ENCODE results near the gene B3GALNT2.
"Not testable (repeated sequence)": the region's sequence is repeated elsewhere in the genome, so short reads cannot be mapped to it uniquely, and the experiment has no call there.

B3GALNT2 gene

GRCh38 chr1:235503403-235504121 is 690 bp downstream of the B3GALNT2 start:
- no peak for DNase-seq

- no peak for DNase-seq
Measured at GRCh38 chr1:235502601-235503402, 1.4 kb downstream of the B3GALNT2 start.

- DNase-seq, result no peak
Measured at GRCh38 chr1:235500971-235501540, 3.2 kb downstream of the B3GALNT2 start.

- DNase-seq, result no peak
Measured at GRCh38 chr1:235495551-235495950, 8.7 kb downstream of the B3GALNT2 start.

- DNase-seq, result no peak
Measured at GRCh38 chr1:235495030-235495429, 9.2 kb downstream of the B3GALNT2 start.

- DNase-seq, result no peak
Measured at GRCh38 chr1:235494531-235494930, 9.7 kb downstream of the B3GALNT2 start.

GRCh38 chr1:235491644-235492043 is 12.6 kb downstream of the B3GALNT2 start:
- DNase-seq, result no peak

GRCh38 chr1:235486321-235486720 is 17.9 kb downstream of the B3GALNT2 start:
- DNase-seq, result no peak

GRCh38 chr1:235485558-235485957 is 18.7 kb downstream of the B3GALNT2 start:
- no peak for DNase-seq

GRCh38 chr1:235483090-235483489 is 21.2 kb downstream of the B3GALNT2 start:
- DNase-seq, result no peak

GRCh38 chr1:235473806-235474205 is 30.4 kb downstream of the B3GALNT2 start:
- no peak for DNase-seq

GRCh38 chr1:235470741-235471439 is 33.4 kb downstream of the B3GALNT2 start:
- DNase-seq, result no peak

- not testable (repeated sequence) for DNase-seq
Measured at GRCh38 chr1:235469897-235470296, 34.4 kb downstream of the B3GALNT2 start.

GRCh38 chr1:235468970-235469369 is 35.3 kb downstream of the B3GALNT2 start:
- DNase-seq, result no peak

- DNase-seq, result no peak
Measured at GRCh38 chr1:235468004-235468403, 36.2 kb downstream of the B3GALNT2 start.

- DNase-seq, result no peak
Measured at GRCh38 chr1:235465066-235465465, 39.2 kb downstream of the B3GALNT2 start.

GRCh38 chr1:235462832-235463231 is 41.4 kb downstream of the B3GALNT2 start:
- DNase-seq, result not testable (repeated sequence)

- DNase-seq, result no peak
Measured at GRCh38 chr1:235461954-235462353, 42.3 kb downstream of the B3GALNT2 start.

GRCh38 chr1:235460770-235461169 is 43.5 kb downstream of the B3GALNT2 start:
- DNase-seq, result no peak

GRCh38 chr1:235457856-235458255 is 46.4 kb downstream of the B3GALNT2 start:
- DNase-seq, result not testable (repeated sequence)

GRCh38 chr1:235455823-235456222 is 48.4 kb downstream of the B3GALNT2 start:
- no peak for DNase-seq

- DNase-seq, result no peak
Measured at GRCh38 chr1:235455097-235455496, 49.2 kb downstream of the B3GALNT2 start.

- no peak for DNase-seq
Measured at GRCh38 chr1:235454021-235454420, 50.2 kb downstream of the B3GALNT2 start.
